Smooth muscle cell (in vitro differentiated cells): ENCODE measurements around the gene KLHL29. TPM values are rescaled to one million over a fixed set of nuclear protein-coding genes. Genes with fewer than 3 reads are reported as not detected.

Source experiments
- DNase-seq: peaks from one replicate; lab custom pipeline; 2025; ENCODE audit not compliant: unreplicated experiment; lab: John Stamatoyannopoulos, UW
- H2AFZ ChIP-seq: fragments of 200-600 bp; sonication (generic); 2 replicates; pipeline ENCODE4 v1.6.0; 2016; ENCODE audit warnings: antibody characterized with exemption, low read depth, mild to moderate bottlenecking
- H3F3A ChIP-seq: fragments of 200-600 bp; sonication (generic); 2 replicates; pipeline ENCODE4 v1.6.0; 2017; ENCODE audit warnings: antibody characterized with exemption, low read depth
- H3K27ac ChIP-seq: fragments of 200-600 bp; sonication (generic); 2 replicates; pipeline ENCODE4 v1.5.1; 2016; ENCODE audit warnings: low read depth, mild to moderate bottlenecking
- H3K27me3 ChIP-seq: fragments of 200-600 bp; sonication (generic); 2 replicates; pipeline ENCODE4 v1.6.1; 2016; ENCODE audit warnings: low read depth, mild to moderate bottlenecking
- H3K36me3 ChIP-seq: fragments of 200-600 bp; sonication (generic); 2 replicates; pipeline ENCODE4 v1.5.1; 2016; ENCODE audit warnings: low read depth
- H3K4me1 ChIP-seq: fragments of 200-600 bp; sonication (generic); 2 replicates; pipeline ENCODE4 v1.5.1; 2016; ENCODE audit warnings: low read depth
- H3K4me2 ChIP-seq: fragments of 200-600 bp; sonication (generic); 2 replicates; pipeline ENCODE4 v1.6.0; 2016; ENCODE audit warnings: mild to moderate bottlenecking
- H3K4me3 ChIP-seq: fragments of 200-600 bp; sonication (generic); 2 replicates; pipeline ENCODE4 v1.5.1; 2016; ENCODE audit warnings: mild to moderate bottlenecking
- H3K79me2 ChIP-seq: fragments of 200-600 bp; sonication (generic); 2 replicates; pipeline ENCODE4 v1.6.0; 2016; ENCODE audit warnings: low read depth, mild to moderate bottlenecking
- H3K9ac ChIP-seq: fragments of 200-600 bp; sonication (generic); 2 replicates; pipeline ENCODE4 v1.6.0; 2016; ENCODE audit warnings: low read depth
- H3K9me3 ChIP-seq: fragments of 200-600 bp; sonication (generic); replicated peaks from 2 replicates; pipeline ENCODE4 v1.5.1; 2016; ENCODE audit warnings: low read depth
- H4K20me1 ChIP-seq: fragments of 200-600 bp; sonication (generic); 2 replicates; pipeline ENCODE4 v1.6.0; 2016; ENCODE audit warnings: low read depth
- CTCF ChIP-seq: fragments of 200-600 bp; sonication (generic); IDR thresholded peaks from 2 replicates; pipeline ENCODE4 v1.5.1; 2017; ENCODE audit warnings: borderline replicate concordance, mild to moderate bottlenecking, antibody characterized with exemption; ENCODE audit not compliant: insufficient read depth, poor library complexity, severe bottlenecking
- WGBS: methylation state at CpG from one replicate; pipeline ENCODE4 v1.1.7; 2016; ENCODE audit warnings: low lambda C conversion rate; 5-methylcytosine and 5-hydroxymethylcytosine counted together
- polyA plus RNA-seq: library from polyadenylated mRNA; unstranded; fragments of >200 nt; fragmentation: Nextera tagmentation; extraction: Ambion mirVana; gene quantifications from 2 replicates; pipeline ENCODE4 v1.2.1, GENCODE V29; 2016
- total RNA-seq: library from RNA; depleted of rRNA; stranded (reverse); fragments of >200 nt; gene quantifications from 2 replicates; pipeline ENCODE4 v1.2.3, GENCODE V29; 2014

Gene KLHL29
- total and polyA plus RNA-seq, 2 experiments from 2014 or later: 3.1 to 6.6 TPM

GRCh38 chr2:23620841-23621341 is 235.9 kb downstream of the KLHL29 start:
- Histone ChIP-seq H3K9ac (no peak overlapping the region), H4K20me1 (peaks cover 12% of the 10 kb centered on the region), H3K27ac (no peak overlapping the region)

DNA sequence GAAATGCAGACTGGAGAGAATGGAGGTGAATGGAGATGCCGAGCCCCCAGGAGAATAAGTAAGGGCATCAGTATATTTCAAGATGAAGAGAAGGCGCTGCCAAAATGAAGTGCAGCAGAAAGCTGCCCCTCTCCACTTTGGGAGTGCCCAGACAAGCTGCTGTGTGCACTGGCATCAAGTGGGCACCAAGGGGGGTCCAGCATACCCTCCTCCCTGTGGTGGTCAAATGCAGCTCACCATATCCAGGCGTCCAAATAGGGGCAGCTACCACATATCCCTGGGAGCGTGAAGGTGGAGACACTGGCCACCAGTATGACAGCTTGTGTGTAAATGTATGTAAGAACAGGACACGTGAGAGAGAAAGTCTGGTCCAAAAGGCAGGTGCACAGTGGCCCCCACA is 236.6 kb downstream of the KLHL29 start:
- peaks cover 12% of the 10 kb centered on the region for H4K20me1 ChIP-seq
- DNase-seq: no peak
- no peak overlapping the region for H3K27ac ChIP-seq
- no peak overlapping the region for H3K4me2 ChIP-seq
- no peak overlapping the region for H3K9ac ChIP-seq
- 96% methylated on average over 5 of the region's 5 CpGs for WGBS
- H2AFZ ChIP-seq: no peak overlapping the region
- no peaks in the 10 kb centered on the region for H3K36me3 ChIP-seq
- H3K9me3 ChIP-seq: no peaks in the 10 kb centered on the region
- H3K4me1 ChIP-seq: peaks cover 7% of the 10 kb centered on the region
- TF ChIP-seq CTCF: no peak
- no peaks in the 10 kb centered on the region for H3F3A ChIP-seq
- H3K27me3 ChIP-seq: no peaks in the 10 kb centered on the region
- no peak overlapping the region for H3K4me3 ChIP-seq
- H3K79me2 ChIP-seq: no peaks in the 10 kb centered on the region

More at GRCh38 chr2:23620841-23621341, 235.9 kb downstream of the KLHL29 start:
- Histone ChIP-seq H3K36me3 (no peaks in the 10 kb centered on the region), H3F3A (no peaks in the 10 kb centered on the region), H3K4me3 (no peak overlapping the region), H3K27me3 (no peaks in the 10 kb centered on the region), H3K4me2 (no peak overlapping the region), H3K4me1 (peaks cover 7% of the 10 kb centered on the region), H3K9me3 (no peaks in the 10 kb centered on the region), H2AFZ (no peak overlapping the region), H3K79me2 (no peaks in the 10 kb centered on the region)
- DNase-seq: peak; percentile 33
- TF ChIP-seq CTCF: no peak
- WGBS: 74% methylated on average over 14 of the region's 14 CpGs

- H3K36me3 ChIP-seq: no peaks in the 10 kb centered on the region
- H3K27ac ChIP-seq: no peak overlapping the region
- DNase-seq: no peak
- H3K4me3 ChIP-seq: no peak overlapping the region
- no peak overlapping the region for H2AFZ ChIP-seq
- no peaks in the 10 kb centered on the region for H3K79me2 ChIP-seq
- 97% methylated on average over 8 of the region's 8 CpGs for WGBS
- H3F3A ChIP-seq: no peaks in the 10 kb centered on the region
- H3K27me3 ChIP-seq: no peaks in the 10 kb centered on the region
- peaks cover 7% of the 10 kb centered on the region for H3K4me1 ChIP-seq
- no peak overlapping the region for H3K9ac ChIP-seq
- H4K20me1 ChIP-seq: peaks cover 12% of the 10 kb centered on the region
- H3K9me3 ChIP-seq: no peaks in the 10 kb centered on the region
- TF ChIP-seq CTCF: no peak
- no peak overlapping the region for H3K4me2 ChIP-seq
Measured at GRCh38 chr2:23622466-23622865, 237.5 kb downstream of the KLHL29 start.

GRCh38 chr2:23622966-23623675 is 238.1 kb downstream of the KLHL29 start:
- Histone ChIP-seq H3K4me3 (no peak overlapping the region), H3K27ac (no peak overlapping the region), H3K4me1 (peaks cover 7% of the 10 kb centered on the region), H3F3A (no peaks in the 10 kb centered on the region), H4K20me1 (peaks cover 12% of the 10 kb centered on the region), H2AFZ (no peak overlapping the region), H3K9me3 (no peaks in the 10 kb centered on the region), H3K27me3 (no peaks in the 10 kb centered on the region), H3K4me2 (no peak overlapping the region), H3K36me3 (no peaks in the 10 kb centered on the region), H3K9ac (no peak overlapping the region), H3K79me2 (no peaks in the 10 kb centered on the region)
- 90% methylated on average over 14 of the region's 14 CpGs for WGBS
- no peak for TF ChIP-seq CTCF
- DNase-seq: no peak
